ENCODE measurements around the gene NAALADL2. TPM values are rescaled to one million over a fixed set of nuclear protein-coding genes. Genes with fewer than 3 reads are reported as not detected.

Gene NAALADL2
- total and polyA plus RNA-seq, 9 of the 15 experiments (the other 6 are each of a cell fraction or from before 2014, with no cell fraction given), result 0.29 to 1.1 (median 0.79) TPM; not detected in 1

DNA sequence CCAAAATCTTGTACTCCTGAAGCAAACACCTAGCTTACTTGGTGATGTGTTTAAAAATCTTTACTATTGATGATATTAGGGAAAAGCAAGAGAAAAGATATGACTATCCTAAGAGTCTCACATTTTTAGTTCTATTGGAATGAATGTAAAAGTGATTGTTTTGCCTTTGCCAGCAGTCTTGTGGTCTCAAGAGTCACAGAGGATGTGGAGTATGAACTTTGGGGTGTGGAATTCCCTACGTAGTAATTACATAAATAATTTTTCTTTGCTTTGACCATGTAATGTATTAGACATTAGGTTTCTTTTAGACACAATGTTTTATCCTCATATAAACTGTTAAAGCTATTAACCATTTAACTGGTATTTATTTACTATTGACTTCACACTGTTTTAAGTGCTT is 387.6 kb downstream of the NAALADL2 start:
- TF ChIP-seq CSDE1 (IDR thresholded peaks at IDR 0.05) (no peak), SIN3B (IDR thresholded peaks at IDR 0.05; ENCODE audit: low read depth) (no peak), HLTF (IDR thresholded peaks at IDR 0.05) (no peak), MEIS2 (IDR thresholded peaks at IDR 0.05; ENCODE audit: partially characterized antibody) (no peak)
- intact Hi-C loops (cut with micrococcal nuclease) (no loop called here), in situ Hi-C loops (cut with MboI) (no loop called here)
- H3K4me3 ChIP-seq, result no peak overlapping the region
- BruUV-seq (replicated peaks), result no TSS peak
- ATAC-seq (no peak), DNase-seq (ENCODE audit: extremely low read depth in 1 of 4, low spot score in 3 of 4) (no peak), FAIRE-seq (no peak)
- no peaks in the 10 kb centered on the region for H3K9me1 ChIP-seq (ENCODE audit: control insufficient read depth, insufficient read depth, low read length)
- H2AFZ ChIP-seq (ENCODE audit: low read depth, low read length), result no peak overlapping the region
- H3K27ac ChIP-seq (ENCODE audit: extremely low read depth, low read depth, low read length), result no peak overlapping the region
- H3K27me3 ChIP-seq (ENCODE audit: control insufficient read depth in 2 of 2, insufficient read depth in 2 of 2, low read length in 2 of 2), result no peaks in the 10 kb centered on the region
- no peaks in the 10 kb centered on the region for H3K4me1 ChIP-seq (replicated peaks in 1 of 2; ENCODE audit: control insufficient read depth in 2 of 2, insufficient read depth in 2 of 2, low read length in 2 of 2)
- no peaks in the 10 kb centered on the region for H3K79me2 ChIP-seq (ENCODE audit: control insufficient read depth, insufficient read depth, low read length)
- H3K9me3 ChIP-seq (replicated peaks; ENCODE audit: control insufficient read depth, insufficient read depth, low read depth, low read length), result no peaks in the 10 kb centered on the region; the same call in 1 of the 2 replicates
- no peaks in the 10 kb centered on the region for H3K36me3 ChIP-seq (ENCODE audit: control insufficient read depth, insufficient read depth, low read length)
- no peaks in the 10 kb centered on the region for H4K20me1 ChIP-seq (replicated peaks; ENCODE audit: control insufficient read depth, insufficient read depth, low read length)
- 0% methylated on average over 1 of the region's 1 CpG for WGBS (ENCODE audit: insufficient coverage, low coverage, missing lambda C conversion rate)
- ChIA-PET POLR2A (no interaction called here), CTCF (ENCODE audit: low intra/inter-chr PET ratio) (no interaction called here)
- H3K4me2 ChIP-seq (ENCODE audit: insufficient read depth, low read length), result no peak overlapping the region
- H3K9ac ChIP-seq (ENCODE audit: insufficient read depth in 1 of 2, low read depth in 2 of 2, low read length in 2 of 2), result no peak overlapping the region

DNA sequence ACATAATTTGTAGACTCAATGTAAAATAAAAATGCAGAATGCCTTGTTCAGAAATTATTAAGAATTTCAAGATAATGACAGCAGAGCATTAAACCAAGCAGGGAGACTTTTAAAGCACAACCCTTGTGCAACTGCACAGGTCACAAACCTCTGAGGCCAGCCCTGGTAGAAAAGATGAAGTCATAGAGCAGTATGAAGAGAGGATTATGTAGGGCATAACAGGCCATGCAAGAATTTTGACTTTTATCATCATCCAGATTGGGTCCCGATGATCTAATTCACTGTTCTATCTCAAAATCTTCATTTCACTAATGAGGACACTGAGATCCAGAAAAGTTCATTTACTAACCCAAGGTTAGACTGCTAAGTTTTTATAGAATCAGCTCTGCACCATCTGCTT is 388.5 kb downstream of the NAALADL2 start:
- no peak for FAIRE-seq
- no peak for DNase-seq (ENCODE audit: extremely low read depth in 1 of 4, low spot score in 3 of 4)
- Histone ChIP-seq H4K20me1 (replicated peaks; ENCODE audit: control insufficient read depth, insufficient read depth, low read length) (no peaks in the 10 kb centered on the region), H3K27ac (ENCODE audit: extremely low read depth, low read depth, low read length) (no peak overlapping the region), H3K9ac (ENCODE audit: insufficient read depth in 1 of 2, low read depth in 2 of 2, low read length in 2 of 2) (no peak overlapping the region), H3K27me3 (ENCODE audit: control insufficient read depth in 2 of 2, insufficient read depth in 2 of 2, low read length in 2 of 2) (no peaks in the 10 kb centered on the region), H3K4me2 (ENCODE audit: insufficient read depth, low read length) (no peak overlapping the region), H3K4me1 (replicated peaks in 1 of 2; ENCODE audit: control insufficient read depth in 2 of 2, insufficient read depth in 2 of 2, low read length in 2 of 2) (no peaks in the 10 kb centered on the region), H3K79me2 (ENCODE audit: control insufficient read depth, insufficient read depth, low read length) (no peaks in the 10 kb centered on the region), H2AFZ (ENCODE audit: low read depth, low read length) (no peak overlapping the region), H3K36me3 (ENCODE audit: control insufficient read depth, insufficient read depth, low read length) (no peaks in the 10 kb centered on the region), H3K9me3 (replicated peaks; ENCODE audit: control insufficient read depth, insufficient read depth, low read depth, low read length) (no peaks in the 10 kb centered on the region; the same call in 1 of the 2 replicates), H3K9me1 (ENCODE audit: control insufficient read depth, insufficient read depth, low read length) (no peaks in the 10 kb centered on the region), H3K4me3 (no peak overlapping the region)
- BruUV-seq (replicated peaks), result no TSS peak
- in situ Hi-C loops (cut with MboI) (no loop called here), intact Hi-C loops (cut with micrococcal nuclease) (no loop called here)
- WGBS (ENCODE audit: insufficient coverage, low coverage, missing lambda C conversion rate), result 0% methylated on average over 1 of the region's 1 CpG
- POLR2A ChIA-PET, result no interaction called here
- CTCF ChIA-PET (ENCODE audit: low intra/inter-chr PET ratio), result no interaction called here
- no peak for ATAC-seq
- TF ChIP-seq, protein P1, sequence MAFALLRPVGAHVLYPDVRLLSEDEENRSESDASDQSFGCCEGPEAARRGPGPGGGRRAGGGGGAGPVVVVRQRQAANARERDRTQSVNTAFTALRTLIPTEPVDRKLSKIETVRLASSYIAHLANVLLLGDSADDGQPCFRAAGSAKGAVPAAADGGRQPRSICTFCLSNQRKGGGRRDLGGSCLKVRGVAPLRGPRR (CRISPR knock-in tag; IDR thresholded peaks at IDR 0.05), result no peak
- TF ChIP-seq ZNF165 (CRISPR knock-in tag; IDR thresholded peaks at IDR 0.05; ENCODE audit: borderline replicate concordance), result no peak
- TF ChIP-seq ZNF717 (CRISPR knock-in tag; IDR thresholded peaks at IDR 0.05), result no peak
- TF ChIP-seq ZNF583 (CRISPR knock-in tag; IDR thresholded peaks at IDR 0.05), result no peak
- no peak for TF ChIP-seq SIN3A (IDR thresholded peaks at IDR 0.05; ENCODE audit: borderline replicate concordance in 2 of 2, control insufficient read depth in 1 of 2, low read depth in 2 of 2, low read length in 2 of 2)
- TF ChIP-seq ZBED1 (IDR thresholded peaks at IDR 0.05), result no peak
- TF ChIP-seq SAP30 (IDR thresholded peaks at IDR 0.05; ENCODE audit: borderline replicate concordance, insufficient read depth, low read depth, low read length, poor library complexity, severe bottlenecking), result no peak
- TF ChIP-seq TEAD4 (IDR thresholded peaks at IDR 0.05; ENCODE audit: low read length), result no peak
- TF ChIP-seq TEAD4 (CRISPR knock-in tag; IDR thresholded peaks at IDR 0.05; ENCODE audit: borderline replicate concordance), result no peak
